ENCODE results near the gene EIF5. TPM values are rescaled to one million over a fixed set of nuclear protein-coding genes. Genes with fewer than 3 reads are reported as not detected.

The EIF5 gene
- total RNA-seq, 3 donors from 2014 or later (not counting 1 experiment from before 2014, with no cell fraction given), result 498 to 670 (median 594) TPM

DNA sequence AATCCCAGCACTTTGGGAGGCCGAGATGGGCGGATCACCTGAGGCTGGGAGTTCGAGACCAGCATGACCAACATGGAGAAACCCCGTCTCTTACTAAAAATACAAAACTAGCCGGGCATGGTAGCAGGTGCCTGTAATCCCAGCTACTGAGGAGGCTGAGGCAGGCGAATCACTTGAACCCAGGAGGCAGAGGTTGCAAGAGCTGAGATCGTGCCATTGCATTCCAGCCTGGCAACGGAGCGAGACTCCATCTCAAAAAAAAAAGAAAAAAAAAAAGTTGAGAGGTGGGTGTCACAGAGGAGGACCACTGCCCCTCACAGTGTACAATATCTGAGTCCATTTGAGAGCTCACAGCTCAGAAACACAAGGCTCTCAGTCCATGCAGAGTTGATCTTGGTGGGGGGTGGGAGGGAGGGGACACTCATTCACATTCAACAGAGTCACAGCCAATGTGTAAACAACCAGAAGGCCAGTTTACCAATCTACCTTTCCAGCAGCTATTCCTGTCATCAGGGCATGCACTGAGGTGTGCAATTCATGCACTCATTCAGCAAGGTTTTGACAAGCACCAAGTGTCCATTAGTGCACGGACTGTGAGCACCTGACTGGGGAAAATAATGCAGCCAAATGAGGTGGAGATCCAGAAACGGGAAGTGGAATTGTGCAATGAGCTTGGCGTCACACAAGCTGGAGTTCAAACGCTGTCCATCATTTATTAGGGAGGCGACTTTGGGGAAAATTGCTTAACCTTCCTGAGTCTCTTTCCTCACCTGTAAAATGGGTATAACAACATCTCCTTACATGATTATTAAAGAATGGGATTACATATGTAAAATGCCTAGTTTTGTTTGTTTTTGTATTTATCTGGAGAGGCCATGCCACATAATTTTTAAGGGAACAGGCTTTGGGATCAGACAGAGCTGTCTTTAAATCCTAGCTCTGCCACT, 4.4 kb upstream of the EIF5 start:
- Mint-ChIP-seq H3K36me3 (no peaks in the 10 kb centered on the region), H3K27me3 (ENCODE audit: low read depth in 2 of 2) (peaks cover 0 to 3% of the 10 kb centered on the region in 2 donors), H3K4me3 (no peak overlapping the region), H3K27ac (no peak overlapping the region), H3K9me3 (no peaks in the 10 kb centered on the region), H3K4me1 (peaks cover 5 to 6% of the 10 kb centered on the region in 2 donors)
- WGBS (ENCODE audit: insufficient coverage), result 67% methylated on average over 11 of the region's 14 CpGs
- TF ChIP-seq, protein P1, sequence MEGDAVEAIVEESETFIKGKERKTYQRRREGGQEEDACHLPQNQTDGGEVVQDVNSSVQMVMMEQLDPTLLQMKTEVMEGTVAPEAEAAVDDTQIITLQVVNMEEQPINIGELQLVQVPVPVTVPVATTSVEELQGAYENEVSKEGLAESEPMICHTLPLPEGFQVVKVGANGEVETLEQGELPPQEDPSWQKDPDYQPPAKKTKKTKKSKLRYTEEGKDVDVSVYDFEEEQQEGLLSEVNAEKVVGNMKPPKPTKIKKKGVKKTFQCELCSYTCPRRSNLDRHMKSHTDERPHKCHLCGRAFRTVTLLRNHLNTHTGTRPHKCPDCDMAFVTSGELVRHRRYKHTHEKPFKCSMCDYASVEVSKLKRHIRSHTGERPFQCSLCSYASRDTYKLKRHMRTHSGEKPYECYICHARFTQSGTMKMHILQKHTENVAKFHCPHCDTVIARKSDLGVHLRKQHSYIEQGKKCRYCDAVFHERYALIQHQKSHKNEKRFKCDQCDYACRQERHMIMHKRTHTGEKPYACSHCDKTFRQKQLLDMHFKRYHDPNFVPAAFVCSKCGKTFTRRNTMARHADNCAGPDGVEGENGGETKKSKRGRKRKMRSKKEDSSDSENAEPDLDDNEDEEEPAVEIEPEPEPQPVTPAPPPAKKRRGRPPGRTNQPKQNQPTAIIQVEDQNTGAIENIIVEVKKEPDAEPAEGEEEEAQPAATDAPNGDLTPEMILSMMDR (IDR thresholded peaks at IDR 0.05), result no peak
- Histone ChIP-seq H3K9me3 (ENCODE audit: control insufficient read depth, insufficient read depth, low read length) (no peaks in the 10 kb centered on the region), H3K27ac (ENCODE audit: low read length) (no peak overlapping the region), H3K4me3 (ENCODE audit: low read length) (no peak overlapping the region), H3K27me3 (ENCODE audit: control insufficient read depth, insufficient read depth, low read length) (no peaks in the 10 kb centered on the region), H3K36me3 (ENCODE audit: control insufficient read depth, insufficient read depth, low read length) (no peaks in the 10 kb centered on the region), H3K4me1 (ENCODE audit: control insufficient read depth, insufficient read depth, low read length) (peaks cover 9% of the 10 kb centered on the region)
- intact Hi-C loops (cut with micrococcal nuclease), result no loop called here
- no peak for ATAC-seq
- DNase-seq, result no peak

DNA sequence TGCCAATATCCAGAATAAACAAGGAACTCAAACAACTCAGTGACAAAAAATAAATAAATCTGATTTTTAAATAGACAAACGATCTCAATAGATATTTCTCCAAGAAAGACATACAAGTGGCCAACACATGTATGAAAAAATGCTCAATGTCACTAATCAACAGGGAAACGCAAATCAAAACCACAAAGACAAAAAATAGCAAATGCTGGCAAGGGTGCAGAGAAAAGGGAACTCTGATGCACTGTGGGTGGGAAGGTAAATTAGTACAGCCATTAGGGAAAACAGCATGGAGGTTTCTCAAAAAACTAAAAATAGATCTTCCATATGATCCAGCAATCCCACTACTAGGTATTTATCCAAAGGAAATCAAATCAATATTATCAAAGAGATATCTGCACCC, 3.5 kb upstream of the EIF5 start:
- peaks cover 16% of the 10 kb centered on the region for H3K4me1 ChIP-seq (ENCODE audit: control insufficient read depth, insufficient read depth, low read length)
- no peaks in the 10 kb centered on the region for H3K27me3 ChIP-seq (ENCODE audit: control insufficient read depth, insufficient read depth, low read length)
- no peaks in the 10 kb centered on the region for H3K9me3 Mint-ChIP-seq
- no peak for ATAC-seq
- no peaks in the 10 kb centered on the region for H3K9me3 ChIP-seq (ENCODE audit: control insufficient read depth, insufficient read depth, low read length)
- no peak overlapping the region for H3K27ac Mint-ChIP-seq
- peaks cover 2% of the 10 kb centered on the region for H3K36me3 Mint-ChIP-seq
- WGBS (ENCODE audit: insufficient coverage), result 33% methylated on average over 1 of the region's 2 CpGs
- no peak overlapping the region for H3K4me3 ChIP-seq (ENCODE audit: low read length)
- TF ChIP-seq, protein P1 (IDR thresholded peaks at IDR 0.05), result no peak
- peaks cover 10 to 11% of the 10 kb centered on the region in 2 donors for H3K4me1 Mint-ChIP-seq
- peaks cover 2% of the 10 kb centered on the region for H3K36me3 ChIP-seq (ENCODE audit: control insufficient read depth, insufficient read depth, low read length)
- H3K4me3 Mint-ChIP-seq, result peak overlapping the region; percentile 10
- DNase-seq, result no peak
- intact Hi-C loops (cut with micrococcal nuclease), result no loop called here
- no peak overlapping the region for H3K27ac ChIP-seq (ENCODE audit: low read length)
- peaks cover 0 to 3% of the 10 kb centered on the region in 2 donors for H3K27me3 Mint-ChIP-seq (ENCODE audit: low read depth in 2 of 2)

DNA sequence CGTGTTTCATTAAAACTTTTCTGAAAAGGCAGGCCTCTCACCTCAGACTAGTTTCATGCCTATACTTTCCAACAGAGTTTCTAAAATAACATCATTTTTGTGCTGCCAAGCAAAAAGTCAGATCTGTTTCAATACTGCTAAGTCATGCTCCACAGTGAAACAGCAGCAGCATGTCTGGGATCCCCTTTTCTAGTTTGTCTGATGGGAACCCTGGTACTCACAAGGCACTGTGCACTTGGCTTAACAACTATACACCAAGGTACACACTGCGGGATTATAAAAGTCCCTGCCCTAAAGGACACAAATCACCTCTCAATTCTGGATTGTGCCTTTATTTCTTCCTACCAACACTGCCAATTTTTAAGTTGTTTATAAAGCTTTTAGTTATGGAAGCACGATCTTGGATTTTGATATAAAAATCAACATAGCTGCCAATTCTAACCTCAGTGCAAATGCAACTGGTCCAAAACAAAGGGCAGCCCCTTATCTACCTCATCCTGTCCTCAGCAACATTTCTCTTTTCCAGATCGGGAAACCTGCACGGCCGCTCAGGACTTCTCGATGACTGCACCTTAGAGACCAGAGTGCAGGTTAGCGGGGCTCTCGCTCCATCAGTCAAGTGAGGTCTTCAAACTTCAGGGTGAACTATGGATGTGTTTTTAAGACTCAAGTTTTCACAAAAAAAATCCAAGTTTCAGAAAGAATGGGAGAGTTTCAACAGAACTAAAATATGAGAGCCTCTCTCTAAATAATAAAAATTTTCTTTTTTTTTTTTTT, 1.7 kb upstream of the EIF5 start:
- peaks cover 29% of the 10 kb centered on the region for H3K4me1 ChIP-seq (ENCODE audit: control insufficient read depth, insufficient read depth, low read length)
- DNase-seq (no peak), ATAC-seq (no peak)
- WGBS (ENCODE audit: insufficient coverage), result 96% methylated on average over 8 of the region's 9 CpGs
- H3K27ac ChIP-seq (ENCODE audit: low read length), result peak overlapping the region; percentile 98
- H3K9me3 ChIP-seq (ENCODE audit: control insufficient read depth, insufficient read depth, low read length), result no peaks in the 10 kb centered on the region
- Mint-ChIP-seq H3K36me3 (peaks cover 11% of the 10 kb centered on the region), H3K27ac (peak overlapping the region; percentile 67 to 99), H3K4me3 (peak overlapping the region; percentile 79), H3K27me3 (ENCODE audit: low read depth in 2 of 2) (no peaks in the 10 kb centered on the region), H3K9me3 (no peaks in the 10 kb centered on the region), H3K4me1 (peaks cover 24 to 25% of the 10 kb centered on the region in 2 donors)
- intact Hi-C loops (cut with micrococcal nuclease), result no loop called here
- H3K36me3 ChIP-seq (ENCODE audit: control insufficient read depth, insufficient read depth, low read length), result peaks cover 20% of the 10 kb centered on the region
- H3K4me3 ChIP-seq (ENCODE audit: low read length), result no peak overlapping the region
- TF ChIP-seq, protein P1 (IDR thresholded peaks at IDR 0.05), result no peak
- no peaks in the 10 kb centered on the region for H3K27me3 ChIP-seq (ENCODE audit: control insufficient read depth, insufficient read depth, low read length)
